ENCODE results near the gene COL11A2.

COL11A2 gene

DNA sequence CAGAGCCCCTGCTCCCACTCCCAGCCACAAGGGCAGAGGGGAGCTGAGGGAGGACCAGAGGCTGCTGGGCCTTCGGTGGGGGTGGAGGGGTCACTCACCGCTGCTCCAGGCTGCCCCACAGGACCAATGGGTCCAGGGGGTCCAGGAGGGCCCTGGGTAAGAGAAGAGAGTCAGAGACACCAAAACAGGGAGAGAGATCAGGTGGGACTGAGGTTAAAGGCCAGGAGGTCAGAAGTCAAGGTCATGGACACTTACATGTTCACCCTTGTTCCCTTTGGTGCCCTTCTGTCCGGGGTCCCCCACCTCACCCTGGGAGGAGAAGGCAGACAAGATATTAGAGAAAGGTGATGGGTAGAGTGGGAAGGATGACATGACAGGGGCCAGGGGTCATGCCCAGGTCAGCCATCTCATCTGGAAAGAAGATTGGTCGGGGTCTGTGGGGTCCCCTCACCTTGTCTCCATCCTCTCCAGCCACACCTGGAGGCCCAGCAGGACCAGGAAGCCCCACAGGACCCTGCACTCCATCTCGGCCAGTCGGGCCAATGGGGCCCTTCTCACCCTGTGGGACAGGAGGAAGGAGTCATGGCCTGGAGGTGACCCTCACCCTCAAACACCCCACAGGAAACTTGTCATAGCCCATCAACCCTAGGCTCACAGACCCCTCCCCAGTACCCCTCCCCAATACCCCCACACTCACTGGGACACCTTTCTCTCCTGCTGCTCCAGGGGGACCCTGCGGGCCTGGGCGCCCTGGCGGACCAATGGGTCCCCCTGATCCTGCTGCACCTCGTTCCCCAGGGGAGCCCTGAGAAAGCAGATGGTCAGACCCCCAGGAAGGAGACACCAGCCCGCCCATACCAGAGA, 21.0 kb downstream of the COL11A2 start:
- no peak for DNase-seq

DNA sequence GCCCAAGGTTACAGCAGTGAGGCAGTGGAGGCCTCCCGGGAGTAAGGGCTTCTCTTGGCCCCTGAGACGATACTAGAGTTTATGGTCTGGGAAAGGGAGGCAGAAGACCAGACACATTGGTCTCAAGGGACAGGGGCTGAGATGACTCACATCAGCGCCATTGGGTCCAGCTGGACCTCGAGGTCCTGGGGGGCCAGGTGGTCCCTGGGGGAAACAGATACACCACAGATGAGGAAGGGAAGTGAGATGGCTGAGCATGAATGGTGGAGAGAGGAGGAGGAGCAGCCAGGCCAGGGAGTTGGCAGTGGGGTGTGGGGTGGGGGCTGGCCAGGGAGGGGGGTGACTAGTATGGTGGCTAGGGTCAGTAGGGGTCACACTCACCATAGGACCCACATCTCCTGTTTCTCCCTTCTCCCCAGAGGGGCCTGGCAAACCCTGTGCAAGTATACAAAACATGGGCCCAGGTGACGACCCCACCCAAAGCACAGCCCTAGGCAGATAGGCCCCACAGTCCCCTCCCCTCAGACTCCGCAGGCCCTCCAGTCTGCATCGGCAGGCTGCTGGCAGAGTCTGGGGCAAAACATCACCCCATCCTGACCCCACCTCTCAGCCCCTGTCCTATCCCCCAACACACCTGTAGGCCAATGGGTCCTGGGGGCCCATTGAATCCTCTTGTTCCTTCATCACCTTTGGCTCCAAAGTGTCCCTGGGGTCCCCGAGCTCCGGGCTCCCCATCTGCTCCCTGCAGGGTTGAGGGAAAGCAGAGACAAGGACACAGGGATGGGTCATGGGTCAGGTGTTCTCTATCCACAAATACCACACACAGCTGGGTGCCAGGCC, 21.9 kb downstream of the COL11A2 start:
- no peak for DNase-seq

DNA sequence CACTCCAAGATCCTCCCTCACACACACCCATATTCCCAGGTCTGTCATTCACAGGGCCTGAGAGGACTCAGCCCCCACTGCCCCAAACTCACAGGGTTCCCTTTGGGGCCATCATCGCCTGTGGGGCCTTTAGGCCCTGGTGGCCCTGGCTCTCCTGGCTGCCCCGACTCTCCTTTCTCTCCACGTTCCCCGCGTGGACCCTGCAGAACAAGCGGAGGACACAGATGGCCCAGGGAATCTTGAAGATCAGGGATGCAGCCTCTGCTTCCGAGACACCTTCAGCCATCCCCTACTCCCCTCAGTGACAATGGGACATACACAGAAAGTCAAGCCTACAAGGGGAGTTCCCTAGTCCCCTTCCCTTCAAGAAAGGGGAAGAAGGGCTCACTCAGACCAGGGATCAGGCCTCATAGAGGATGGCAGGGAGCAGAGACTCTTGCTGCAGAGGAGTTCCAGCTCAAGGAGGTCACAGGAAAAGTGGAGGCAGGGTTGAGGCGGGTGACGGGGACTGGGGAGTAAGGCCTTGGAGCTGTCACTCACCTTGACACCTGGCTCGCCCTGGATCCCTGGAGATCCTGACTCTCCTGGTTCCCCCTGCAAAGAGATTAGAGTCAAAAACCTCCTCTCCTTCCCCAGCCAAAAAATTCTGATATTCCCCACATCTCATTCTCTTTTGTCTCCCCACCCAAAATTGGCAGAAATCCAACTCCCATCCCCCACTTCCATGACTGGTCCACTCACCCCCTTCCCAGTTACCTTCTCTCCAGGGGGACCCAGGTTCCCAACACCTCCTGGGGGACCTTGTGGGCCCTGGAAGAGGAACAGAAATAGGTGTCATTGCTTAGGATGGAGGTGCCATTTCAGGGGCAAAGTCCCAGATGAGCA, 22.7 kb downstream of the COL11A2 start:
- no peak for DNase-seq

DNA sequence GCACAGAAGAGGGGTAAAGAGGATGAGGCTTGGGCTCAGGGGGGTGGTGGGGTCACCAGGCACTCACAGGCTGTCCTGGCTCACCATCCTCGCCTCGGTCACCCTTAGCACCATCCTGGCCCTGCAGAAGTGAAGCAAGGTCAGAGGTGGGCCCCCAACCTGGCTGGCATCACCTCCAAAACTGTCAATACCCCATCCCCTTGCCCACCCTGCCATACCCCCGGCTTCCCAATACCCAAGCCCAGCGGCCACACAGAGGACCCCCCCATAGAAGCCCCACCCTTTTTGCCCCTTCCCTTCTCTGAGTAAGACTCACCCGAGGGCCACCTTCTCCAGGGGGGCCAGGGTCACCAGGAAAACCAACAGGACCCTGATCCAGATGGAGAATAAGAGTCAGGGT, 23.6 kb downstream of the COL11A2 start:
- DNase-seq: no peak

DNA sequence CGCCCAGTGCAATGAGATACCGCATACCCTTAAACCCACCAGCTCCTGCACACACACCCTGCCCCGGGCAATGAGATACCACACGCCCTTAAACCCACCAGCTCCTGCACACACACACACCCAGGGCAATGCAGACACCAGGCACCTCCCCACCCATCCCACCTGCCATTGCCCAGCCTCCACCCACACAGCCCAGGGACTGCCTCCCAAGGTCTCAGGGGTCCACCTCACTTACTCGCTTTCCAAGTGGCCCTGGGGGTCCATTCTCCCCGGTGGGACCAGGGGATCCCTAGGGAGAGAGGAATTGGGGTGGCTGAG, 24.0 kb downstream of the COL11A2 start:
- no peak for DNase-seq

DNA sequence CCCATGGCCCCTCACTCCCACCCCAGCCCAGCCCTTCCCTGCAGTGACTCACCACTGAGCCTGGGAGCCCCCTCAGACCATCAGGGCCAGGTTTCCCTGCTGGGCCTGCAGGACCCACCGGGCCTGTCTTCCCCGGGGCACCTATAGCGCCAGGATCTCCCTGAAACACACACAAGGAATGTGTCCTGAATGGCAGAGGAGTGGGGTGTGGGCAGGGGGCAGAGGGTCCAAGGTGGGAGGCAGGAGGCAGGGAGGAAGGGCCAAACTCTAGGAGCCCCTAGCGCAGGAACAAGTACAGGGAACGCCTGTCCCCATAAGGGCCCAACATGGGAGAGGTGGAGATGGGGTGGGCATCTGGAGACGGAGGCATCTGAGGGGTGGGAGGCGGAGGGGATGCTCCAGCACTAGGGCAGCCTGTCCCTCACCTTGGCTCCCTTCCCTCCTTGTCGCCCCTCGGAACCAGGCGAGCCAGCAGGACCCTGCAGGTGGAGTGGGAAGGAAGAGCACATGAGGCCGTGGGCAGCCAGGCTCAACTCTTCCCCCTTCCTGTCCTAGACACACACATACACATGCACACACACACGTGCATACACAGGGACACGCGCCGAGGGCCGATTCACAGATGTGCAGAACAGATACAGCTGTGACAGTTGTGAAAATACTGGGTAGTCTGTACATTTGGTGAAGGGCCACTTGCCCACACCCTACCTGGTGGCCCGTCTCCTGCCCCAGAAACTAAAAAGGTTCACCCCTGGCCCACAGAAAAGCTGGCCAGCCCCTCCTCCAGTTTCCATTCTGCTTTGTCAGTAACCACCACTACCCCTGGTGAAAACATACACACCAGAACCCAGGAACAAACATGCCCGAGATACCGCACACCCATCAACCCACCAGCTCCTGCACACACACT, 24.6 kb downstream of the COL11A2 start:
- DNase-seq: no peak

DNA sequence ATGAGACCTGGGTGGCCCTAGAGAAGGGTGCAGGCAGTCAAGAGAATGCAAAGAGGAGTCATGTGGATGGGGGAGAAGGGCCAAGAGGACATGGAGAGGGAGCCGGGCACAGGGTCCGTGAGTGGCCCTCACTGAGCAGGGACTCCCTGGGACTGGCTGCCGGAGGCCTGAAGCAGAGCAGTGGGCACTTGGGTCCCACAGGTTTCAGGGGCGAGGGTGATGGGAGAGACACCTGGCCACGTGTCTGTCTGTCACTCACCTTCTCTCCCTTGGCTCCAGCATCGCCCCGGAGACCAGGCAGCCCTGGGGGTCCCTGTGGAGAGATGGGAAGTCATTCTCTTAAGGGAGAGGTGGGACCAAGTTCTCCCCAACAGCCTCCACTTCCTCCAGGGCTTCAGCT, 25.5 kb downstream of the COL11A2 start:
- DNase-seq: no peak

DNA sequence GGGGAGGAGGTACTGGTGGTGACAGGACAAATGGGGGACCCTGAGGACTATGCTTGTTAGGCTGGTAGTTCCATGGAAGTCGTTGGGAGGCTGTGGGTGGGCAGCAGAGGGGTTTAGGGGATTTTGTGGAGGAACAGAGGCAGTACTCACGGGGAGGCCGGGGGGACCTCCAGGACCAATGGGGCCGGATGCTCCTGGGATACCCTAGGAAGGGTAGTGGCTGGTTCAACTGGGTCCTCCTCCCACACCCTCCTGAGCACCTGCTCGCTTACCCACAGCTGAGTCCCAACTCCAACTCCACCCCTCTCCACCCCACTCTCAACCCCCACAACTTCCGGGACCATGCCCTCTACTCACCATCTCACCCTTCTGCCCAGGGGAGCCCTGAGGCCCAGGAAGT, 25.9 kb downstream of the COL11A2 start:
- no peak for DNase-seq

DNA sequence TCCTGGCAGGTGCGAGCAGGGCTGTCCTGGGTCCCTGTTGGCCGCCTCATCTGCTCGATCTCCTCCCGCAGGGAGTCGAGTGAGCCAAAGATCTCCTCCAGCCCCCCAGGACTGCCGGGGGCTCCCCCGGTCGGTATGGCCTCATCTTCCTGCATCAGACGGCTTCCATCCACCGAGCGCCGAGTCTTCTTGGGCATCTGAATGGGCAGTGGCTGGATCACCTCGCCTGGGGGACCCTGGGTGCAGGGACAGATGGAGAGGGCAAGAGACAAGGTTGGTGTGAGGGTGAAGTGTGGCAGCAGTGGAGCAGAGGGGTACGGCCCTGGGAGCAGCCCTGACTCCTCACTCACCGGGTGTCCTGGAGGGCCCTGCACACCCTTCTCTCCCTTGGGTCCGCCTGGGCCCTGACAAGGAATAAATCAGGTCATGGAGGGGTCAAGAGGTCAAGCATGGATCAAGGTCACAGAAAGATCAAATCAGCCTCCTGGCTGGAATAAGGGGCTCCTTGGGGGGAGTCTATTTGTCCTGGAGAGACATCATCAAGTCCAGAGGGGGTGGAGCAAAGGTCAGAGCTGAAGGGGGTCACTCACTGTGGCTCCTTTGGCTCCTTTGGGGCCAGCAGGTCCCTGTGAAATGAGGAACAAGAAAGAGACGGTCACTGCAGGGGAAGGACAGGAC, 26.5 kb downstream of the COL11A2 start:
- DNase-seq: no peak

DNA sequence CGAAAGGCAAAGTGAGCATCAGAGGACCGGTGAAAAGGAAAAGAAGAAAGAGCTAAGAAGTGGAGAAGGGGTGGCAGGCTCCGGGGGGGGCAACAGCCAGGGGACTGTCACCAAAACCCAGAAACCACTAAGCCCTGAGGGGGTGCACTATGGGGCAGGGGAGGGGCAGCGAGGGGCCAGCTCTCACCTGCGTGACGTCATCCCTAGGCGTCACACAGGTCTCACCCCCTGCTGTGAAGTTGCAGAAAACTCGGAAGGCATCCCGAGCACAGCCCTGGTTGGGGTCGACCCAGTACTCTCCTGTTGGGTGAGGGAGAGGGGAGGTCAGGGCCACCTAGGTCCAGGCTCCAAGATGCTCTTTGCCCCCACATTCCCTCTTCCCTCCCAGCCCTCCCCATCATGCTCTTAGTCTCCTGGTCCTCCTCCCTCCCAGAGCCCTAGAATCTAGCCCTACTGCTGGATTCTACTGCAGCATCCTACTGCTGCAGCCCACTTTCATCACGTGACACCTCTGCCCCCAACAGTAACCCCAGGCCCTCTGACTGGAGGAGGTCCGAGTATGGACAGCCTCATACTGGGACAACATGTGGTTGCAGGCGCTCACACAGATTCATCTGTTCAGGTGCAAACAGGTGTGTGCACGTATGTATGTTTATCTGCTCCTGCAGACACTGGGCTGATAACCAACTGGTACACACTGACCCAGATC, 27.4 kb downstream of the COL11A2 start:
- DNase-seq: no peak

DNA sequence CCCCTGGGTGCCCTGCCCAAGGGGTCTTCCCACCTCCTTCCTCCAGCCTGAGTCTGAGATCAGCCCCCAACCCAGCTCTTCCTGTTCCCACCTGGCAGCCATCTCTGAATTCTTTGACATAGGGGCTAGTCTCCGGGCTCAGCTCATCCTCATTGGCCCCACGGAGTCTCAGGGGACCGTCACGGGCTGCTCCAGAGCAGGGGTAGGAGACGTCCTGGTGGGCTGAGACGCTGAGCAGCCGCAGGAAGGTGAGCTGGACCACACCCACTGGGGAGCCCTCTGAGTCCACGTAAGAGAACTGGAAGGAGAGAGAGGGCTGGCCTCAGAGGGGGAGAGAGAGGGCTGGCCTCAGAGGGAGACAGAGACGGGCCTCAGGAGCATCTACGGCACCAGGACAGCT, 28.1 kb downstream of the COL11A2 start:
- DNase-seq: no peak

DNA sequence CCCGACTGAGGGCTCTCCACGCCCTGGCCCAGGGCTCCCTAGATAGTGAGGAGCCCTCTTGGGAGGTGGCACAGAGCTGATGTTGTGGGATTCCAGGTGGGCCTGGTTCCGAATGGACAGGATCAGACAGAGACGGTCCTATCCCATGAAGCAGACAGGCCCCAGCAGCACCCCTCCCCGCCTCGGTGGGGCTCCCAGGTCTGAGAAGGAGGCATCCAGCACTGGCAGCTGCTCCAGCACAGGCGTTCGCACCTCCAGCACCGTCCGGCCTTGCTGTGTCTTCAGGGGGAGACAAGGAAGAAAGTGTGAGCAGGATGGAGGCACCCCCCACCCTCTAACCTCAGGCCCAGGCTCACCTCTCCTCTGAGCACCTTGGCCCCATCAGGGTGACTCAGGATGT, 28.7 kb downstream of the COL11A2 start:
- no peak for DNase-seq

DNA sequence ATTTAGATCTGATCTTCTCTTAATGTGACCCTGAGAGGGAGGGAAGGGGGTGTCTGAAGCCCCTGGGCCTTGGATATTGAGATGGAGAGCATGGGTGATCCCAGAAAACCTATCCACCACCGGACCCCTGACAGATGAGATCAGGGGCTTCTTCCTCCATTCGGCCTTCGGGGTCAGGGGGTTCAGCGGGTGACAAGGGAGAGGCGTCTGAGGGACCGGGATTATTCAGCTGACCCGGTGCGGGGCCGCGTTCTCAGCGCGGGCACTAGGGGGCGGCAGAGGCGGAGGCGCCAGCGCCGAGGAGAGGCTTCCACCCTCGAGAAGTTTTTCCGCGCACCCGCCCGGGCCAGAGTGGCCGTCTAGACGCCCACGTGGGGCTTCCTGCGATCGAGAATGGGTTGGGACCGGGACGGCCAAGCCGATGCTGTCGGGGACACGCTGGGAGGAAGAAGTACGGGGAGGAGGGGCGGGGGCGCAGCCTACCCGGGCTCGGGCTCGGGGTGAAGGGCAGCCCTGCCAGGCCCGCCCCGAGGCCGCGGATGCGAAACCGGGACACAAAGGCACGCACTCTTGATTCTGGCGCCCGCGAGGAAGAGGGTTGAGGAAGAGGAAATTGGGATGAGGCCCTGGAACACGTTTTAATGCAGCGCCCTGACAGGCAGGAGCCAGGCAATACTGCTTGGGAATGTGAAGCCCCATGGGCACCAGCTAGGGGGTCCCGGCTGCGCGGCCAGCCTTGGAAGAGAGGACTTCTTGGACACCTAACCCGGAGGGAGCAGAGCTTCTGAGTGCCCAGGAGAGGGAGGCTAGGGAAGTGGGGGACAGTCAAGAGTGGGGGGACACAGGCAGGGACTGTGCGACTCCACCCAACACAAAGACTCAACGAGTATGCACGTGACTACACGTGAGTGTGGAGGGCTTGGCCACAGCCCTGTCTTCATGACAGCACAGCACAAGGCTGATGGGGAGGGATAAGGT, 30.6 kb downstream of the COL11A2 start:
- DNase-seq: peak; percentile 74

DNA sequence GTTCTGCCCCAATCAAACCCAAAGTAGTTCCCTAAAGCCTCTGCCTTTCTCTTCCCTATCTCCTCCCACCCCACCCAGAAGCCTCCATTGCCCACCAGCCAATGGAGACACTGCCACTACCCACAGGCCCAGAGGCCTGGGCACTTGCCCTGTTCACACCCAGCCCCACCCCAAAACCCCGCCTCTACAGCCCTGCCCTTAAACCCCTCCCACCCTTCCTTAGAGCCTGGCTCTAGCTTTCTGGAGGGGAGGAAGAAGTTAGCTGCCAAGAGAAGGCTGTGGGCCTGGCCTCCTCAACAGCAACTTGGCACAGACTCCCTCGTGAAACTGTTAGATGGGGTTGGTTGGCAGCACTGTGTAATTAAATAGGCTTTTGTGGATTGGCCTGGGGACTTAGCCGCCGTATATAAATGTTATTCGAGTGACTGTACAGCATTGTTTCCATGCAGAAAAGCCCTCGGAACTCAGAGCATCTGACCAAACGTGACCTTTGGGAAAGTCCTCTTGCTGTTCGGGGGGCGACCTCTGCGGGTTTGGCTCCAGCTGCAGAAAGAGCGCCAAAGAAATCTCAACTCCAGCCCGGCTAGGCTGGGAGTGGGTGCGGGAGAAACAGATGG, 31.4 kb downstream of the COL11A2 start:
- DNase-seq: peak; percentile 91

DNA sequence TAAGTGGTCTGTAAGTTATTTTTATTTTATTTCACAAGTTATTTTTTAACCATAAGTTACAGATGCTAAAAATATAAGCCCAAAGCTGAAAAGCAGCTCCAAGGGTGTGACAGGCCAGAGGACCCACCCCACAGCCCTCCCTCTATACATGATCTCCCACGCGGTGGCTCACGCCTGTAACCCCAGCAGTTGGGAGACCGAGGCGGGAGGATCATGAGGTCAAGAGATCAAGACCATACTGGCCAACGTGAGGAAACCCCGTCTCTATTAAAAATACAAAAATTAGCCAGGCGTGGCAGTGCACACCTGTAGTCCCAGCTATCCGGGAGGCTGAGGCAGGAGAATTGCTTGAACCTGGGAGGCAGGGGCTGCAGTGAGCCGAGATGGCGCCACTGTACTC, 32.2 kb downstream of the COL11A2 start:
- DNase-seq: no peak

DNA sequence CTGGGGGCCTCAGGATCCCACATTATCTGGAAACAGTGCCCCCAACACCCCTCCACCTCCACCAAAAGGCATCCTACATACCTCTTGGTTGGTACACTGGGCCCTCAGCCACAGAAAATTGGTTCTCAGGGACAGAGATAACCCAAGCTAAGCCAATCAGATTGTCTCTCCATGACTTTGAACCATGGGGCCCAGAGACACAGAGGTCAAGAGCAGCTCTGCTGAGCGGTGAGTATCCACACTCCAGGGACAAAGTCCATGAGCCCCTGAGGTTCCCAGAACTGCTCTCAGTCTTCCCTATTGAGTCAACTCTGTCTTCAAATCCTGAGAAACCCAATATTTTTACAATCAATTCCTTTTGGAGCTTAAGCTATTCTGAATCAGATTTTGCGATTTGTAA, 35.3 kb downstream of the COL11A2 start:
- DNase-seq: no peak

DNA sequence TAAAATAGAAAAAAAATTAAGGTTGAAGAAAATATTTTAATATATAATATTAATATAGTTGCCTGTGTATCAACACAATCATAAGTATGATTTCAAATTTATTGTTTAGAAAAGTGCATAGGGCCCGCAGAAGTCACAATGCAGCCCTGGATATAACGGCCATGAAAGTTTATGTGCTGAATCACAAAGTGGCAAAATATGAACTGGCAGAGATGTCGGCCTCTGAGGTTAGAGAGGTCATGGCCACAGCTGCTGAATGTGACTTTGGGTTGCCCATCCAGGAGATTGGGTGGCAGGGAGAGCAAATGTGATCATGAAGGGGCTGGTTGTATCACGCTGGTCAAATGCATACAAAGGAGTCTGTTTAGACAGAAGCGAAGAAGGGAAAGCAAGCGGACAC, 35.7 kb downstream of the COL11A2 start:
- no peak for DNase-seq

DNA sequence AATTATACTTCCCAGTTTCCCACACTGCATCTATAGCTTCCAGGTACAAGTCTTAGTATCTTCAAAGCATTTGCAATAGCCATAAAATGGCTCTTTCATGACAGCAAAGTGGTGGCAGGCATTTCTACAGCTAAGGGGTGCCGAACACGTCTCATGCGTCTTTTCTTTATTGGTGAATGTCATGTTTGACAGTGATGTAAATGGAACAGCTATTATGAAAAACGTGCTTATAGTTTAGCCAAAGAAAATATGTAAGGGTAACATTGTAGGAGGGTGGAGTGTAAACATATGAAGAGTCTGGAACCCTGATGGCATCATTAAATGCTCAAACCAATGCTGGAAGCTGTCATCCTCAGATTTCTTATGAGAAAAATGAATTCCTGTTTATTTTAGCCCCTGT, 37.9 kb downstream of the COL11A2 start:
- DNase-seq: no peak

DNA sequence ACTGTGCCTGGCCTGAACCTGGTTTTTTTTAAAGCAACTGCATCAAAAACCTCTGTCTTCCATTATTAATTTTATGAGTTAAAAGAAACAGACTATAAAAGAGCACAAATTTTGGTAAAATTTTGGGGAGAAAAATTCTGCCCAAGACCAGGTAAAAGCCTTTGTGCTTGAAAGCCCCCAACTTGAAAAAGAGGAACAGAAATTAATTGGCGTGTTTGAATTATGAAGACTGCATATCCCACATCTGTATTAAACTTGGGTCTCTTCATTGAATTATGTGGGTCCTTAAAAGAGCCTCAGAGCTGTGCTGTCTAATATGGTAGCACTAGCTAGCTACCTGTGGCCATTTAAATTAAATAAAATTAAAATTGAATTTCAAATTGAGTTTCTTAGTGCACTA, 41.2 kb downstream of the COL11A2 start:
- no peak for DNase-seq

Data from hematopoietic multipotent progenitor cell treated with erythropoietin and hydrocortisone succinate and interleukin-3 and kit ligand, for 8 days (in vitro differentiated cells).